DLD1 (cell line): ENCODE data around the gene EFS.

Source experiments
- in situ Hi-C: cut with HindIII; loops from 2 replicates; pipeline ENCODE4 v1.10.0; 2017; ENCODE audit warnings: low sequenced_read_pairs

The EFS gene

DNA sequence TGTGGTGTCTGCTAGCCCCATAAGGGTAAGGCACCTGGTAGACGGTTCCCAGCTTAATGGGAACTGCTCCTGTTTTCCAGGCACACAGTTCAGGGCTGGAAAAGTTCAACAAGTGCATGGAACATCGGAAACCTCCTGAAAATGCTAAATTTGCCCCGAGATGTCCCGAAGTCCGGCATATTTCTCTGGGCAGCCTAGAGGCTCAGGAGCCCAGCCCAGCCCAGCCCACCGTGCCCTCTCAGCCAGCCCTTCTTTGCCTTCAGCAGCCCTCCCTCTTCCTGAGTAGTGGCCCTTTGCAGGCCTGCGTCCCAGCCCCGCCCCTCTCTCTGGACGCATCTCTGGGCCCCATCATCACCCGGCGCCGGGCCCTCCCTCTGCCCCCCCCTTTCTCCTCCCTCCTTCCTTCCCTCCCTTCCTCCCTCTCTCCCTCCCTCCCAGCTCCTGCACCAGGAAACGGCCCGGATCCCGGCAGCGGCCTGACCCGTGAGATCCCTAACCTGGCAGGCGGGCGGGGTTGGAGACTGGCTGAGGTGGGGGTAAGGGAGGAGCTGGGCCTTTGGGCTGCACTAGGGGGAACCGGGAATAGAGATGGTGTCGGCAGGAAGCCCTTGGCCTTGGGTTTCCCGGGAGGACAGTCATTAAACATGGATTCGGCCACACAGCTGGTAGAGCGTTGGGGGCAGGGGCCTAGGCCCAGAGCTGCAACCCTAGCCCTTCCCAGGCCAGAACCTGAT is 58.4 kb downstream of the EFS start, which contains the start of gene BCL2L2:
TSS of gene BCL2L2 (plus strand) at position 422 of the 734 bp plus-strand sequence. CDS start 935 bp downstream, outside the sequence.
- in situ Hi-C loops, result no loop called here
